Esophagus (tissue), 2 donors: ENCODE data around the gene PSMD13. TPM values are rescaled to one million over a fixed set of nuclear protein-coding genes. Genes with fewer than 3 reads are reported as not detected.

ENCODE experiments used
- H3K27ac ChIP-seq, 2 donors: one replicate each; pipeline ENCODE4 v1.5.1; 2013; ENCODE audit warnings: low read depth in 2 of 2, mild to moderate bottlenecking in 2 of 2, inconsistent platforms in 1 of 2, low read length in 1 of 2, moderate library complexity in 1 of 2
- H3K27me3 ChIP-seq, 2 donors: one replicate each; pipeline ENCODE4 v1.6.1; 2013; ENCODE audit warnings: low read length in 2 of 2, control low read depth in 1 of 2, mild to moderate bottlenecking in 1 of 2; ENCODE audit not compliant: insufficient read depth in 2 of 2, control insufficient read depth in 1 of 2
- H3K36me3 ChIP-seq, 2 donors: one replicate each; pipeline ENCODE4 v1.6.1; 2013; ENCODE audit warnings: low read length in 1 of 2; ENCODE audit not compliant: control insufficient read depth in 2 of 2, insufficient read depth in 2 of 2
- H3K4me1 ChIP-seq, 2 donors: one replicate each; pipeline ENCODE4 v1.6.1; 2013; ENCODE audit warnings: low read length in 1 of 2; ENCODE audit not compliant: control insufficient read depth in 2 of 2, insufficient read depth in 2 of 2
- H3K4me3 ChIP-seq, 2 donors: one replicate each; pipeline ENCODE4 v1.5.1; 2013; ENCODE audit warnings: low read length in 2 of 2, mild to moderate bottlenecking in 2 of 2, low read depth in 1 of 2, moderate library complexity in 1 of 2
- H3K9me3 ChIP-seq, 2 donors: one replicate each; pipeline ENCODE4 v1.6.1; 2013; ENCODE audit warnings: mild to moderate bottlenecking in 2 of 2, low read depth in 1 of 2, low read length in 1 of 2, moderate library complexity in 1 of 2; ENCODE audit not compliant: control insufficient read depth in 2 of 2, insufficient read depth in 1 of 2
- whole genome bisulfite sequencing, 2 donors: extraction: QIAGEN DNeasy Blood & Tissue Kit; methylation state at CpG; one replicate each; pipeline ENCODE4 v1.1.7; 2013; 5-methylcytosine and 5-hydroxymethylcytosine counted together
- polyA plus RNA-seq, 2 donors: library from polyadenylated mRNA; stranded (reverse); fragments of 200-250 nt; gene quantifications; one replicate each; pipeline ENCODE4 v1.2.3, GENCODE V29; 2013
- donor health status: healthy with polysubstance abuse.
- donor health status: Bipolar disorder and iron deficiency.

PSMD13 gene
- polyA plus RNA-seq, 2 donors, result 90.8 to 98.2 TPM

DNA sequence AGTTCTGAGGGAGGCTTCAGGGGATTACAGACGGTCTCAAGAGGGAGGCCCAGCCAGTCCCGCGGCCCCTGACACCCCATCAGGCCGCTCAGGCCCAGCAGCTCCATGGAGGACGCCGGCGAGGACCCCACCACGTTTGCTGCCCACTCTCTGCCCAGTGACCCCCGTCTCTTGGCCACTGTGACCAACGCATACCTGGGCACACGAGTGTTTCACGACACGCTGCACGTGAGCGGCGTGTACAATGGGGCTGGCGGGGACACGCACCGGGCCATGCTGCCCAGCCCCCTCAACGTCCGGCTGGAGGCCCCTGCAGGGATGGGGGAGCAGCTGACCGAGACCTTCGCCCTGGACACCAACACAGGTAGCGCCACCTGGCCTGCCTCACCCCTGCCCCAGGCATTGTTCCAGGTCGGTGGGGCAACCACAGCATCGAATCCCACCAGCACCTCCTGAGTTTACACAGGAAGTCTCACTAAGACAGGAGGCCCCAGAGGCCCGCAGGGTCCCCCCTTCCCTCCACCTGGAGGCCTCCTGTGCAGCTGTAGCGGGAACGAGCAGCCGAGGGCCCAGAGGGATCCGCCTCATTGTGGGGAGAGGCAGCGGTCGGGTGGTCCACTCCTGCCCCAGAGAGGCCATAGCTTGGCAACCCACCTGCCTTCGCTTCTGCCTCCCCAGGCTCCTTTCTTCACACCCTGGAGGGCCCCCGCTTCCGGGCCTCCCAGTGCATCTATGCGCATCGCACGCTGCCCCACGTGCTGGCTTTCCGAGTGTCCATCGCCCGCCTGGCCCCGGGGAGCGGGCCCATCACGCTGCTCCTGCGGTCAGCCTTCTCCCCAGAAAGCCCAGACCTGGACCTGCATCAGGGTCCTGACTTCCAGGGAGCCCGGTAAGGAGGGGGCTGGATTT, 53.2 kb downstream of the PSMD13 start:
- peak overlapping the region; percentile 14 to 48 for H3K4me3 ChIP-seq
- H3K27ac ChIP-seq, result no peak overlapping the region
- no peaks in the 10 kb centered on the region for H3K27me3 ChIP-seq
- peaks cover 4 to 13% of the 10 kb centered on the region in 2 donors for H3K4me1 ChIP-seq
- H3K9me3 ChIP-seq, result no peaks in the 10 kb centered on the region
- peaks cover 0 to 15% of the 10 kb centered on the region in 2 donors for H3K36me3 ChIP-seq
- 79 to 85% methylated on average over 48 of the region's 48 CpGs for WGBS, 2 donors

GRCh38 chr11:290621-291231, 54.0 kb downstream of the PSMD13 start:
- Histone ChIP-seq H3K9me3 (no peaks in the 10 kb centered on the region), H3K36me3 (peaks cover 0 to 15% of the 10 kb centered on the region in 2 donors), H3K4me1 (peaks cover 4 to 13% of the 10 kb centered on the region in 2 donors), H3K27me3 (no peaks in the 10 kb centered on the region), H3K4me3 (no peak overlapping the region), H3K27ac (no peak overlapping the region)
- WGBS, 2 donors, result 85 to 86% methylated on average over 13 of the region's 13 CpGs

- Histone ChIP-seq H3K27ac (no peak overlapping the region), H3K27me3 (no peaks in the 10 kb centered on the region), H3K36me3 (peaks cover 0 to 15% of the 10 kb centered on the region in 2 donors), H3K4me3 (no peak overlapping the region), H3K9me3 (no peaks in the 10 kb centered on the region), H3K4me1 (peaks cover 4 to 13% of the 10 kb centered on the region in 2 donors)
- 89% methylated on average over 44 of the region's 44 CpGs for WGBS, 2 donors
Observed at GRCh38 chr11:291281-292210, 54.8 kb downstream of the PSMD13 start.

GRCh38 chr11:292211-293121, 55.7 kb downstream of the PSMD13 start:
- Histone ChIP-seq H3K27me3 (no peaks in the 10 kb centered on the region), H3K4me1 (peaks cover 6 to 12% of the 10 kb centered on the region in 2 donors), H3K4me3 (no peak overlapping the region), H3K27ac (no peak overlapping the region), H3K36me3 (peaks cover 0 to 15% of the 10 kb centered on the region in 2 donors), H3K9me3 (no peaks in the 10 kb centered on the region)
- WGBS, 2 donors, result 89 to 90% methylated on average over 27 to 29 of the region's 29 CpGs

DNA sequence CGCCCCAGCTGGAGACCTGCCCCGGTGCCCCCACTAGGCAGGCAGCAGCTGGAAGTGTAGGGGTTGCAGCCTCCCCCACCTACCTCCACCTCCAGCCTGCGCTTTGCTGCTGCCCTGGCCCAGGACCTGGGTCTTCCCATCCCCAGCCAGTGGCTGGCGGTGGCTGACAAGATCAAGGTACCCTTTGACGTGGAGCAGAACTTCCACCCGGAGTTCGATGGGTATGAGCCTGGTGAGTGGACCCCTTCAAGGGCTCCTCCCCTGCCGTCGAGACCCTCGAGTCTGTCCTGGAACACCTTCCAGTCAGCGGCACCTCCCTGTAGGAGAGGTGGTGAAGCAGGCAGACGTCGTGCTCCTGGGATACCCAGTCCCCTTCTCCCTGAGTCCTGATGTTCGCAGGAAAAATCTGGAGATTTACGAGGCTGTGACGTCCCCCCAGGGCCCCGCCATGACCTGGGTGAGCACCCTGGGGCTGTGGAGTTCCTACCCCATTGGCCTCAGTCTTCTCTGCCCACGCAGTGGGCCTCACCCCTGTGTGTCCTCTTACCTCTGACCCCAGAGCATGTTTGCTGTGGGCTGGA, 56.6 kb downstream of the PSMD13 start:
- Histone ChIP-seq H3K4me3 (no peak overlapping the region), H3K4me1 (peaks cover 2 to 11% of the 10 kb centered on the region in 2 donors), H3K27me3 (no peaks in the 10 kb centered on the region), H3K9me3 (no peaks in the 10 kb centered on the region), H3K27ac (no peak overlapping the region), H3K36me3 (peaks cover 0 to 15% of the 10 kb centered on the region in 2 donors)
- WGBS, 2 donors, result 84 to 88% methylated on average over 18 of the region's 18 CpGs

- 88 to 90% methylated on average over 25 to 27 of the region's 27 CpGs for WGBS, 2 donors
- Histone ChIP-seq H3K36me3 (peaks cover 0 to 15% of the 10 kb centered on the region in 2 donors), H3K4me1 (peaks cover 2 to 11% of the 10 kb centered on the region in 2 donors)
Observed at GRCh38 chr11:293852-294661, 57.3 kb downstream of the PSMD13 start.

GRCh38 chr11:294780-295179, 58.0 kb downstream of the PSMD13 start:
- Histone ChIP-seq H3K9me3 (no peaks in the 10 kb centered on the region), H3K36me3 (peaks cover 0 to 15% of the 10 kb centered on the region in 2 donors), H3K27ac (no peak overlapping the region), H3K27me3 (no peaks in the 10 kb centered on the region), H3K4me1 (peaks cover 2 to 8% of the 10 kb centered on the region in 2 donors), H3K4me3 (no peak overlapping the region)
- 90 to 92% methylated on average over 16 of the region's 16 CpGs for WGBS, 2 donors

More at GRCh38 chr11:293852-294661, 57.3 kb downstream of the PSMD13 start:
- no peaks in the 10 kb centered on the region for H3K27me3 ChIP-seq
- H3K27ac ChIP-seq, result no peak overlapping the region
- H3K4me3 ChIP-seq, result no peak overlapping the region
- H3K9me3 ChIP-seq, result no peaks in the 10 kb centered on the region
